ENCODE data around the gene FYCO1. TPM values are rescaled to one million over a fixed set of nuclear protein-coding genes. Genes with fewer than 3 reads are reported as not detected.
"Not testable (repeated sequence)": the region's sequence is repeated elsewhere in the genome, so short reads cannot be mapped to it uniquely, and the experiment has no call there.

The FYCO1 gene
- total RNA-seq = 12.1 TPM

DNA sequence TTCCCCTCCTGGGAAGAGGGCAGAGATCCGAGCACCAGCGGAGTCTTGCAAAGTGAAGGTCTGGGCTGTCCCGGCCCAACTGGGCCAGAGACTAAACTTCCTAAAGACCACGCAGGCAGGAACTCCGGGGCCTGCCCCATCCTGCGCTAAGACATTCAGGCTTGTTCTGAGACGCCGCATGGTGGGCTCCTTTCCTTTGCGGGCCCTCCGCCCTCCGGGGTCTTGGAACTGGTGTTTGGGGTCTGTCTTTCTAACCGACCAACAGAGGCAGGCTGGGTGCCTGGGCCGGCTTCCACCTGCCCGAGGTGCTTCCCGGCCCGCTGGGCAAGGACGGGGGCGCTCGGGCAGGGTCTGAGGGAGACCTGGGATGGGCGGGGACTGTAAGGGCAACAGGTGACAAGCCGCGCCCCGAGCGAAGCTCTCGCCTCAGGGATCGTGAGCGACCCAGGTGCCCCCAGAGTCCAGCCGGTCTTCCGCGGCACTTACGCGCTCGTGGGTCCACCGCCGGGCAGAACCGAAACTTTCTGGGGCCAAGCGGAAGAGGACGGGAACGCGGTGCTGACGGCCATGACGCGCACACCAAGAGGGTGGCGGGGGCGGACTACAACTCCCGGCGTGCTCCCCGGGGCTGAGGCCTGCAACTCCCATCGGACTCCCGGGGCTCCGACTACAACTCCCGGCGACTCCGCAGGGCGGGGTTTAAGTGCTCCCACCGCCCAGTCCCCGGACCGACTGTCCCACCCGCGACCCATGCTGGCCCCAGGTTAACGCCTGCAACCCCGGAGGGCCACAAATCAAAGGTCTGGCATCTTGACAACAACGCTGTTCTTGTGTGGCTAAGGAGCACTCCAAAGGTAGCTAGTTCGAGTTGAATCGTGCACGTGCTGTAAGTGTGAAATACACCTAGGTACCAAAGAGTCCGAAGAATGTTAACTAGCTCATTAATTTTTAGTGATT is at the start of gene FYCO1:
TSS of gene FYCO1 (minus strand) at position 589 of the 957 bp plus-strand sequence. CDS start 10,914 bp downstream, outside the sequence.
- H3K4me1 ChIP-seq (ENCODE audit: insufficient read depth, low read length) = peaks cover 52% of the 10 kb centered on the region
- H3K27me3 ChIP-seq (ENCODE audit: insufficient read depth, low read length) = no peaks in the 10 kb centered on the region
- peak within 1 kb of the TSS; percentile 97 for H3K4me3 ChIP-seq (ENCODE audit: low read length)
- no peaks in the 10 kb centered on the region for H3K9me3 ChIP-seq (ENCODE audit: low read depth, low read length)

DNA sequence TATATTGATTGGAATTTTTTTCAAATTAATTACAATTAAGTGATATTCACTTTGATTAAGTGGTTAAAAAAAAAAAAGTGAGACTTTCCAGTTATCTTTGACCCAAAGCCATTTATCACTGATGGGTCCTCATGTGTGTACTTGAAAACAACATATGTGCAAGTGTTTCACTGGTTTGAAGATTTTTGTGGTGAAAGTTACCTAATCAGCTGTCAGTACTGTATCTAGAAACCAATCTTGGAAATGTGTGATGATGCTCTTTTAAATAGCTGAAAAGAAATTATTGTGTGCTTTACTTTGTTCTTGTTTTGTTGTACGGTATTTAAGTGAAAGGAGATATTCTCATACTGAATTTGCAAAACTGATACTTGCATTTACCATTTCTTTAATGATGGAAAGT is 43.3 kb upstream of the FYCO1 start:
- Histone ChIP-seq H3K4me3 (ENCODE audit: low read length) (no peak overlapping the region), H3K4me1 (ENCODE audit: insufficient read depth, low read length) (no peaks in the 10 kb centered on the region), H3K9me3 (ENCODE audit: low read depth, low read length) (no peaks in the 10 kb centered on the region), H3K27me3 (ENCODE audit: insufficient read depth, low read length) (no peaks in the 10 kb centered on the region)

DNA sequence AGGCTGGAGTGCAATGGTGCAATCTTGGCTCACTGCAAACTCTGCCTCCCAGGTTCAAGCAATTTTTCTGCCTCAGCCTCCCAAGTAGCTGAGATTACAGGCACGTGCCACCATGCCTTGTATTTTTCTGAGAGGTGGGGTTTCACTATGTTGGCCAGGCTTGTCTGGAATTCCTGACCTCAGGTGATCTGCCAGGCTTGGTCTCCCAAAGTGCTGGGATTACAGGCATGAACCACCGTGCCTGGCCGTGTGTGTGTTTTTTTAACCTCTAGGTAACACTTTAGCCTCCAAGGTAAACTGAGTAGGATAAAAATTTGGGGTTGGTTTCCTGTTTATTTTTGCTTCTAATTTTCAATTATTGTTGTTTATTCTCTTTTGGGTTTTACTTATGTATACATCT is 42.4 kb upstream of the FYCO1 start:
- not testable (repeated sequence) for H3K9me3 ChIP-seq (ENCODE audit: low read depth, low read length); H3K4me3 ChIP-seq (ENCODE audit: low read length); H3K27me3 ChIP-seq (ENCODE audit: insufficient read depth, low read length); H3K4me1 ChIP-seq (ENCODE audit: insufficient read depth, low read length)

DNA sequence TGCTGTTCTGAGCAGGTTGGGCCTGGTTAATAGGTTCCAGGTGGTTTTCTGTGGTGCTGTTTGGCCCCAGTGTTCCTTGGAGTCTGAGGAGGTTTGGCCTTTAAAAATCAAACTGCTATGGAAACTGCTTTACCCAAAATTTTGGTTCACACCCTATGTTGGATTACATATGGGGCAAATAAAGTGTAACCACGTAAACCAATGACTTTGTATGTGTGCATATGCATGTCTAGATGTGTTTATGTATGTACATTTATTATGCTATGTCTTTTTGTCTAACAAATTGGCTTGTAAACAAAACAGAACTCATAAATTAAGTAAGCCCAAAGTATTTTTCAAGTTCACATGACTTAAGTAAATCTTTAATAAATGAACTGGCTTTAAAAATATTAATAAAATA is 40.6 kb upstream of the FYCO1 start:
- H3K27me3 ChIP-seq (ENCODE audit: insufficient read depth, low read length) = no peaks in the 10 kb centered on the region
- H3K4me1 ChIP-seq (ENCODE audit: insufficient read depth, low read length) = no peaks in the 10 kb centered on the region
- no peaks in the 10 kb centered on the region for H3K9me3 ChIP-seq (ENCODE audit: low read depth, low read length)
- no peak overlapping the region for H3K4me3 ChIP-seq (ENCODE audit: low read length)

DNA sequence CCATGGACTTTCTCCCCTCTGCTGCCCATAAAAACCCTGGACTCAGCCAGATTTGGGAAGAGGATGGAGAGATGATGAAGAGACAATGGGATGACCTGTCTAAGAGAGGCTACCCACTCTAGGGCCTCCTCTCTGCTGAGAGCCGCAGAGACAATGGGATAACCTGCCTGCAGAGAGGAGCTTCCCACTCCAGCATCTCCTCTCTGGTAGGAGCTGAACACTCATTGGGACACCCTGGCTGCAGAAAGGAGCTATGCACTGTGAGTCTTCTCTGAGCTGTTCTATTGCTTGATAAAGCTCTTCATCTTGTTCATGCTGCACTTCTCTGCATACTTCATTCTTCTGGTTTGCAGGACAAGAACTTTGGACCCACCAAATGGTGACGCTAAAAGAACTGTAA is 36.1 kb upstream of the FYCO1 start:
- Histone ChIP-seq H3K27me3 (ENCODE audit: insufficient read depth, low read length) (no peaks in the 10 kb centered on the region), H3K4me3 (ENCODE audit: low read length) (no peak overlapping the region), H3K4me1 (ENCODE audit: insufficient read depth, low read length) (peaks cover 6% of the 10 kb centered on the region), H3K9me3 (ENCODE audit: low read depth, low read length) (peaks cover 8% of the 10 kb centered on the region)

DNA sequence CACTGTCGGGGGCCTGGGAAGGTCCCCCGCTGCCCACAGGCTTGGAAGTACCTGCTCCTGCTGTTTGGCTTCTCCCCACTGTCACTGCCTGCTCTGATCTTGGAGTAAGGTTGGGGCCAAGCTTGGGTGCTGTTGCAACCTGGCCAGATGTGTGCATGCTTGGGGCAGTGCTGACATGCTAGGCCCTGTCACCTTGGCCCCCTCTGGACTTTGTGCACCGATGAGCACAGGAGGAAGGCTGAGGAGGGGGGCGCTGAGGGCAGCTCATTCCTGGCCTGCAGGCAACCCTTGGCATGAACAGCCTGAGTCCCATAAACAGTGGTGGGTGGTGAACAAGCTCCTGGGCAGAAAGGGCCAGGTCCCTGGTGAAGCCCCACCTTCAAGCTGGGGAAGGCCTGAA is 35.6 kb upstream of the FYCO1 start:
- Histone ChIP-seq H3K4me1 (ENCODE audit: insufficient read depth, low read length) (peaks cover 6% of the 10 kb centered on the region), H3K4me3 (ENCODE audit: low read length) (no peak overlapping the region), H3K9me3 (ENCODE audit: low read depth, low read length) (peaks cover 8% of the 10 kb centered on the region), H3K27me3 (ENCODE audit: insufficient read depth, low read length) (no peaks in the 10 kb centered on the region)

DNA sequence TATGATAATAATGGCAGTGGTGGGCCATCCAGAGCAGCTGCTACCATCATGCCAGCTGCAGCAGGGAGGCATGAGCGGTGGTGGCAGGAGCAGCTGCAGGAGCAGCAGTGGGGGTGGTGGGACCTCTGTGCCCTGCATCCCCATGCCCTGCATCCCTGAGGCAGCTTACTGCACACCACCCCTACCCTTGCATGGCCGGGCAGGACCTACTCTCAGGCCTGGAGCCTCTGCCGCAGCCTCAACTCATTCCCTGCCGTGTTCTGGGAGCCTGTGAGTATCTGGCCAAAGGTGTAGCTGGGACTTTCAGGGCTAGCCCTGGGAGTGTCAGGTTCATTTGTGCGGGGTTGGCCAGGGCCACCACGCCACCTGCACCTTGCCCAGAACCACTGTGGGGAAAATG is 35.0 kb upstream of the FYCO1 start:
- Histone ChIP-seq H3K9me3 (ENCODE audit: low read depth, low read length) (peaks cover 8% of the 10 kb centered on the region), H3K4me1 (ENCODE audit: insufficient read depth, low read length) (peaks cover 6% of the 10 kb centered on the region), H3K27me3 (ENCODE audit: insufficient read depth, low read length) (no peaks in the 10 kb centered on the region), H3K4me3 (ENCODE audit: low read length) (no peak overlapping the region)

DNA sequence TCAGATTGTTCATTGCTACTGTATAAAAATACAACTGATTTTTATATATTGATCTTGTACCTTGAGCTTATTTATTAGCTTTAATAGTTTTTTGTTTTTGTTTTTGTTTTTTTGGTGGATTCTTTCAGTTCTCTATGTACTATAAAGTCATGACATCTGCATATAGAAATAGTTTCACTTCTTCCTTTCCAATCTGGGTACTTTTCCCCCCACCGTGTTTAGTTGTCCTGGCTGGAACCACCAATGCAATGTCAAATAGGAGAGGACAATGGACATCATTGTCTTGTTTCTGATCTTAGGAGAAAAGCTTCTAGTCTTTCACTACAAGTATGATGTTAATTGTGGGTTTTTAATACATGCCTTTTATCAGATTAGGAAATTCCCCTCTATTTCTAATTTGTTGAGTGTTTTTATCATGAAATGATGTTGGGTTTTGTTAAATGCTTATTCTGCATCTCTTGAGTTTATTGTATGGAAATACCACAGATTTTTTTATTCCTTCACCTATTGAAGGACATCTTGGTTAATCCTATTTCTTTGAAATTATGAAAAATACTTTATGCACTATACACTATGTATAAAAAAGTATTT is 34.4 kb upstream of the FYCO1 start:
- H3K27me3 ChIP-seq (ENCODE audit: insufficient read depth, low read length) = no peaks in the 10 kb centered on the region
- peaks cover 8% of the 10 kb centered on the region for H3K9me3 ChIP-seq (ENCODE audit: low read depth, low read length)
- peaks cover 6% of the 10 kb centered on the region for H3K4me1 ChIP-seq (ENCODE audit: insufficient read depth, low read length)
- no peak overlapping the region for H3K4me3 ChIP-seq (ENCODE audit: low read length)

DNA sequence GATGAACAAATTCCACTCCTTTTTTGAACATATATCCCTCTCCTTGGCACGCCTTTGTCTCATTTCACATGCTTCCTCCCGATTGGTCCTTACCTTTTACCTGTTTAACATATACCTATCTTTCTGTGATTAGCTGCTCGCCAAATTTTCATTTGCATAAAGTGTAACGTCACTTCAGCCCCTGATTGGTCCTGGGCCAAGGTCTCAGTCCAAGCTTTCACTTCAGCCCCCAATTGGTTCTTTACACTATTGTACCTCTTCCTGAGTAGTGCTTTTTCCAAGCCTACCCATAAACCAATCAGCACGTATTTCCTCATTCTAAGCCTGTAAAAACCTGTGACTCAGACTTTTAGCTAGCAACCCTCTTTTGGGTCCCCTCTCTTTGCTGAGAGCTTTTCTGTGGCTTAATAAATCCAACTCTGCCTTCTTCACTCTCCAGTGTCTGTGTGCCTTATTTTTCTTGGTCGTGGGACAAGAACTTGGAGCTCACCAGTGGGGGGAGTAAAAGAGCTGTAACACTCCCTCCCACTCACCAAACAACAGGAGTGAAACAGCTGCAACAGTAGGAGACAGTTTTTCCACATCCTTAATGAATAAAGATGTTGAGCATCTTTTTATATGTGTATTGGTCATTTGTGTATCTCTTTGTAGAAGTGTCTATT is 32.2 kb upstream of the FYCO1 start:
- H3K4me3 ChIP-seq (ENCODE audit: low read length) = no peak overlapping the region
- peaks cover 6% of the 10 kb centered on the region for H3K4me1 ChIP-seq (ENCODE audit: insufficient read depth, low read length)
- H3K27me3 ChIP-seq (ENCODE audit: insufficient read depth, low read length) = no peaks in the 10 kb centered on the region
- H3K9me3 ChIP-seq (ENCODE audit: low read depth, low read length) = peaks cover 8% of the 10 kb centered on the region

DNA sequence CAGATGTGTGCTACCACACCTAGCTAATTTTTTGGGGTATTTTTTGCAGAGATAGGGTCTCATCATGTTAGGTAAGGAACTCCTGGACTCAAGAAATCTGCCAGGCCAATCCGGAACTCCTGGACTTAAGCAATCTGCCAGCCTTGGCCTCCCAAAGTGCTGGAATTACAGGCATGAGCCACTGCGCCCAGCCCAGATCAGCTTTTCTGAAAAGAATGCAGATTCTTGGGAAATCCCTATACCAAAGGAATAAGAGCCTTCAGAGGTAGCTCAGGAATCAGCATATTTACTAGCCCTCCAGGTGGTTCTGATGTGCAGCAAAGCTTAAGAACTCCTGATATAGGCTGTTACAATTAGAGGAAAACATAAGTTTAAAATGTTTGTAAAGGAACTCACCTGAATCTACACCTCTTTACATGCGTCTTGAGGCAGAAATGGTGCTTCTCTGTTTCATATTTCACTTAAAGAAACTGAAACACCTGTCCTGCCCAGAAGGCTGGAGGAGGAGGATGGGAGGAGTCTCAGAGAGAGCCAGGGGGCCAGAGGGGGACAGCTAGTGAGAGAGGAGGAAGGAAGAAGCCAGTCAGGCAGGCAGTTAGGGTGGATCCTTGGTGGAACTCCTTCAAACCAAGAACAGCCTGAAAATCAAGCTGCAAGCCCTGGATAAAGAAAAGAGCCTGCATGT is 31.5 kb upstream of the FYCO1 start, which contains the start of gene XCR1:
TSS of gene XCR1 (minus strand) at position 463 of the 685 bp plus-strand sequence. CDS start 5,536 bp downstream, outside the sequence.
- Histone ChIP-seq H3K4me3 (ENCODE audit: low read length) (no peak within 1 kb of the TSS), H3K9me3 (ENCODE audit: low read depth, low read length) (peaks cover 8% of the 10 kb centered on the region), H3K27me3 (ENCODE audit: insufficient read depth, low read length) (no peaks in the 10 kb centered on the region), H3K4me1 (ENCODE audit: insufficient read depth, low read length) (peaks cover 6% of the 10 kb centered on the region)

DNA sequence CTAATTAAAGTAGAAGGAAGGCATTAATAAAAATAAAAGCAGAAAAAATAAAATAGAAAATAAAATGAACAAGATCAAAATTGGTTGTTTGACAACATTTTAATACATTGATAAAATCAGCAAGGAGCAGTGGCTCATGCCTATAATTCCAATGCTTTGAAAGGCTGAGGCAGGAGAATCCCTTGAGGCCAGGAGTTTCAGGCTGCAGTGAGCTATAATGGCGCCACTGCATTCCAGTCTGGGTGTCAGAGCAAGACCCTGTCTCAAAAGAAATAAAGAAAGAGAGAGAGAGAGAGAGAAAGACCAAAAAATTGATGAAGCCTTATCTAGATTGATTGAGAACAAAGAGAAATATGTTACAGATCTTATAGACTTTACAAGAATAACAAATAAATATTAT is 29.5 kb upstream of the FYCO1 start:
- Histone ChIP-seq H3K27me3 (ENCODE audit: insufficient read depth, low read length) (no peaks in the 10 kb centered on the region), H3K4me1 (ENCODE audit: insufficient read depth, low read length) (peaks cover 6% of the 10 kb centered on the region), H3K4me3 (ENCODE audit: low read length) (no peak overlapping the region), H3K9me3 (ENCODE audit: low read depth, low read length) (peaks cover 8% of the 10 kb centered on the region)

DNA sequence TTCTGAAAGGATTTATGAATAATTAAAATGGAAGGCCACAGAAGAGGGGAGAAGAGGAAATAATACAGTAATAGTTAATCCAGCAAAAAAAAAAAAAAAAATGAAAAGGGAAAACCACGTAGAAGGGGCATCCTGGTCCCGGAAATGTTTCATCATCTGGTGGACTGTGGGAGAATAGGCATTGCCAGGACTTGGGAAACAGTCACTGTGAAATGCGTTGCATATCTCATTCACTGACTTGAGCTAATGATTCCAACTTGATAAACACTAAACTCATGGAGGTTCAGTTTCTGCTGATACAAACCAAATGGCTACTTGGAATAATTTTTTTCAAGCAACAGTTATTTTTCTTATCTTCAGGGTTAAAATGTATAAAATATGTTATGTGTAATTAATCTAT is 28.5 kb upstream of the FYCO1 start:
- H3K9me3 ChIP-seq (ENCODE audit: low read depth, low read length) = peaks cover 8% of the 10 kb centered on the region
- H3K4me3 ChIP-seq (ENCODE audit: low read length) = no peak overlapping the region
- peaks cover under 1% of the 10 kb centered on the region for H3K4me1 ChIP-seq (ENCODE audit: insufficient read depth, low read length)
- no peaks in the 10 kb centered on the region for H3K27me3 ChIP-seq (ENCODE audit: insufficient read depth, low read length)

DNA sequence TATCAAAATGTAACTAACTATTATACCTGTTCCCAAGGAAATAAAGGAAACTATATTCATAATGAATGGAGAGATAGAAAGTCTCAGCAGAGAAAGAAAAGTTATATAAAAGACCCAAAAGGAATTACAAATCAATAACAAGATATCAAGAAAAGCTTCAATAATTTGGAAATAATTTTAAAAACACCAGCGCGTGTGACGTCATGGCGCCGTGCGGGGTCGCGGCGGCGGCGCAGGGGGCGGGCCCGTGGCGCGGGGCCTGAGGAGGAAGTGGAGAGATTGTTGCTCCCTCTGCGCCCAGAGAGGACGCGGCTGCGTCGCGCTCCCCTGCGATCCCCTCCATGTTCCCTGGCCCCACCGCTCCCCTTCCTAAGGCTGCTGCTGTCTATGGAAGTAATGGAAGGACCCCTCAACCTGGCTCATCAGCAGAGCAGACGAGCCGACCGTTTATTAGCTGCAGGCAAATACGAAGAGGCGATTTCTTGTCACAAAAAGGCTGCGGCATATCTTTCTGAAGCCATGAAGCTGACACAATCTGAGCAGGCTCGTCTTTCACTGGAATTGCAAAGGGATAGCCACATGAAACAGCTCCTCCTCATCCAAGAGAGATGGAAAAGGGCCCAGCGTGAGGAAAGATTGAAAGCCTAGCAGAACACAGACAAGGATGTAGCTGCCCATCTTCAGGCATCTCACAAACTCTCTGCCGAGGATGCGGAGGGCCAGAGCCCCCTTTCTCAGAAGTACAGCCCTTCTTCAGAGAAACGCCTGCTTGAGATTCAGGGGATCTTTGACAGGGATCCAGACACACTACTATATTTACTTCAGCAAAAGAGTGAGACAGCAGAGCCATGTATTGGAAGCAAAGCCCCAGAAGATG is 27.5 kb upstream of the FYCO1 start:
- no peaks in the 10 kb centered on the region for H3K27me3 ChIP-seq (ENCODE audit: insufficient read depth, low read length)
- H3K9me3 ChIP-seq (ENCODE audit: low read depth, low read length) = peaks cover 7% of the 10 kb centered on the region
- H3K4me1 ChIP-seq (ENCODE audit: insufficient read depth, low read length) = peaks cover 8% of the 10 kb centered on the region
- no peak overlapping the region for H3K4me3 ChIP-seq (ENCODE audit: low read length)

DNA sequence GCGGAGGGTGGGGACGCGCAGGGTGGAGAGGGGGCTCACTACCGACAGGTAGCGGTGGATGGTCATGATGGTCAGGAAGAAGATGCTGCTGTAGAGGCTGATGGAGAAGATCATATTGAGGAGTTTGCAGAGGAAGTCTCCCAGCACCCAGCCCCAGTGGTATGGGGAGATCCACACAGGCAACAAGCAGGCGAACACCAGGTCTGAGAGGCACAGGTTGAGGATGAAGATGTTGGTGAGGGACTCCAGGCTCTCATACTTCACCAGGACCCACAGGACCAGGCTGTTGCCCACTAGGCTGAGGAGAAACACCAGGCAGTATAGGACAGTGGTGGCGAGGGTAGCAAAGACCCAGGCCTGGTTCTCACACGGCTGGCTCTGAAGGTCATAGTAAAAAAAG is 25.9 kb upstream of the FYCO1 start:
- Histone ChIP-seq H3K27me3 (ENCODE audit: insufficient read depth, low read length) (no peaks in the 10 kb centered on the region), H3K4me1 (ENCODE audit: insufficient read depth, low read length) (peaks cover 19% of the 10 kb centered on the region), H3K4me3 (ENCODE audit: low read length) (no peak overlapping the region), H3K9me3 (ENCODE audit: low read depth, low read length) (no peaks in the 10 kb centered on the region)
